ENCODE measurements around the gene H2BK1.

The H2BK1 gene

GRCh38 chr7:151231080-151231479, 20.8 kb upstream of the H2BK1 start:
- DNase-seq, result no peak

- no peak for DNase-seq
These were observed 19.0 kb upstream of the H2BK1 start for GRCh38 chr7:151229249-151229648.

GRCh38 chr7:151228024-151228866, 18.0 kb upstream of the H2BK1 start:
- no peak for DNase-seq

- peak; percentile 98 for DNase-seq
These were observed 16.8 kb upstream of the H2BK1 start, which contains the start of gene ABCF2 for GRCh38 chr7:151226875-151227782. Gene ABCF2 (minus strand): TSS chr7:151227205. CDS start chr7:151226458, 747 bp downstream.

GRCh38 chr7:151226560-151226874, 16.2 kb upstream of the H2BK1 start:
- DNase-seq, result no peak

- DNase-seq, result no peak
These were observed 15.7 kb upstream of the H2BK1 start for GRCh38 chr7:151225948-151226510.

- no peak for DNase-seq
These were observed 13.4 kb upstream of the H2BK1 start for GRCh38 chr7:151223728-151224127.

GRCh38 chr7:151218170-151218569, 7.9 kb upstream of the H2BK1 start:
- no peak for DNase-seq

- DNase-seq, result no peak
These were observed 5.1 kb upstream of the H2BK1 start for GRCh38 chr7:151215396-151215795.

- DNase-seq, result no peak
These were observed 3.5 kb upstream of the H2BK1 start for GRCh38 chr7:151213826-151214225.

- DNase-seq, result no peak
These were observed 2.3 kb upstream of the H2BK1 start for GRCh38 chr7:151212626-151213025.

GRCh38 chr7:151211155-151211772, 976 bp upstream of the H2BK1 start:
- no peak for DNase-seq

- DNase-seq, result no peak
These were observed 700 bp downstream of the H2BK1 start for GRCh38 chr7:151209588-151209987.

GRCh38 chr7:151208253-151208862, 1.9 kb downstream of the H2BK1 start:
- no peak for DNase-seq

GRCh38 chr7:151207804-151208203, 2.5 kb downstream of the H2BK1 start:
- DNase-seq, result no peak

GRCh38 chr7:151207315-151207714, 3.0 kb downstream of the H2BK1 start:
- no peak for DNase-seq

- DNase-seq, result peak; percentile 76
These were observed 3.4 kb downstream of the H2BK1 start for GRCh38 chr7:151206914-151207313.

- DNase-seq, result no peak
These were observed 4.6 kb downstream of the H2BK1 start for GRCh38 chr7:151205730-151206129.

- no peak for DNase-seq
These were observed 5.8 kb downstream of the H2BK1 start for GRCh38 chr7:151204383-151205032.

- no peak for DNase-seq
These were observed 7.5 kb downstream of the H2BK1 start for GRCh38 chr7:151202836-151203235.

- DNase-seq, result no peak
These were observed 8.5 kb downstream of the H2BK1 start for GRCh38 chr7:151201751-151202150.

- no peak for DNase-seq
These were observed 8.9 kb downstream of the H2BK1 start for GRCh38 chr7:151201344-151201743.

Measured in GF-D8 (cell line).